MM.1S (cell line): ENCODE measurements around the gene APBB2.

Source experiments
- DNase-seq: peaks from one replicate; pipeline ENCODE4 v3.0.0-alpha.2; 2015
- H2AFZ ChIP-seq: fragments of 300-600 bp; sonication (generic); 2 replicates; pipeline ENCODE4 v1.6.0; 2016; ENCODE audit warnings: antibody characterized with exemption, low read length
- H3F3A ChIP-seq: fragments of 300-600 bp; sonication (generic); 2 replicates; pipeline ENCODE4 v1.6.1; 2016; ENCODE audit warnings: mild to moderate bottlenecking, antibody characterized with exemption, low read length, moderate library complexity, mixed read lengths; ENCODE audit not compliant: insufficient read depth
- H3K27ac ChIP-seq: fragments of 300-600 bp; sonication (generic); 2 replicates; pipeline ENCODE4 v1.5.1; 2016; ENCODE audit warnings: mild to moderate bottlenecking, low read length
- H3K27me3 ChIP-seq: fragments of 300-600 bp; sonication (generic); replicated peaks from 2 replicates; pipeline ENCODE4 v1.6.0; 2016; ENCODE audit warnings: low read length; ENCODE audit not compliant: insufficient read depth
- H3K36me3 ChIP-seq: fragments of 300-600 bp; sonication (generic); replicated peaks from 2 replicates; pipeline ENCODE4 v1.6.1; 2016; ENCODE audit warnings: mild to moderate bottlenecking, low read length, mixed read lengths; ENCODE audit not compliant: insufficient read depth
- H3K4me1 ChIP-seq: fragments of 300-600 bp; sonication (generic); 2 replicates; pipeline ENCODE4 v1.6.1; 2016; ENCODE audit warnings: low read length, mixed read lengths
- H3K4me2 ChIP-seq: fragments of 300-600 bp; sonication (generic); 2 replicates; pipeline ENCODE4 v1.6.0; 2016; ENCODE audit warnings: low read depth, low read length
- H3K4me3 ChIP-seq: fragments of 300-600 bp; sonication (generic); 2 replicates; pipeline ENCODE4 v1.5.1; 2016; ENCODE audit warnings: low read length, mixed read lengths
- H3K79me2 ChIP-seq: fragments of 300-600 bp; sonication (generic); 2 replicates; pipeline ENCODE4 v1.6.1; 2016; ENCODE audit warnings: mixed run types, low read length, mixed read lengths
- H3K9ac ChIP-seq: fragments of 300-600 bp; sonication (generic); 2 replicates; pipeline ENCODE4 v1.6.1; 2016; ENCODE audit warnings: low read length, mixed read lengths
- H3K9me2 ChIP-seq: fragments of 300-600 bp; sonication (generic); replicated peaks from 2 replicates; pipeline ENCODE4 v1.6.1; 2016; ENCODE audit warnings: mild to moderate bottlenecking, low read length, mixed read lengths; ENCODE audit not compliant: insufficient read depth
- H3K9me3 ChIP-seq: fragments of 300-600 bp; sonication (generic); replicated peaks from 2 replicates; pipeline ENCODE4 v1.6.1; 2016; ENCODE audit warnings: mild to moderate bottlenecking, low read length, mixed read lengths; ENCODE audit not compliant: insufficient read depth
- H4K20me1 ChIP-seq: fragments of 300-600 bp; sonication (generic); 2 replicates; pipeline ENCODE4 v1.6.1; 2016; ENCODE audit warnings: mild to moderate bottlenecking, low read length, moderate library complexity, mixed read lengths; ENCODE audit not compliant: insufficient read depth
- EZH2 ChIP-seq: fragments of 300-600 bp; sonication (generic); optimal IDR thresholded peaks from 2 replicates; pipeline ENCODE3; 2017; ENCODE audit warnings: low read depth, mild to moderate bottlenecking, antibody characterized with exemption, low read length, mixed read lengths
- EZH2phosphoT487 ChIP-seq: fragments of 300-600 bp; sonication (generic); IDR thresholded peaks from 2 replicates; pipeline ENCODE4 v1.6.1; 2018; ENCODE audit warnings: antibody characterized with exemption, low read length
- TF ChIP-seq, protein P1 (sequence below): fragments of 300-600 bp; sonication (generic); IDR thresholded peaks from 2 replicates; pipeline ENCODE4 v1.5.1; 2016; ENCODE audit warnings: antibody characterized with exemption, low read length, mixed read lengths

Gene APBB2

DNA sequence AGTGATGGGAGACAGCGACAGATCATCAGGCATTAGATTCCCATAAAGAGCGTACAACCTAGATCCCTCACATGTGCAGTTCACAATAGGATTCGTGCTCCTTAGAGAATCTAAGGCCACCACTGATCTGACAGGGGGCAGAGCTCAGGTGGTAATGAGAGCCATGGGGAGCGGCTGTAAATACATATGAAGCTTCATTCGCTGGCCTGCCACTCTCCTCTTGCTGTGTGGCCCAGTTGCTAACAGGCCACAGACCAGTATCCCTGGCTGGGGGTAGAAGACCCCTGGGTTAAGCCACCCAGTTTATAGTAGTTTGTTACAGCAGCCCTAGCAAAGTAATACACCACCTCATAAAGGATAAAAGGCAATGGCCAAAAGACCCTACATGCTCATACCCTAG, 30.3 kb downstream of the APBB2 start:
- H3K4me1 ChIP-seq = no peaks in the 10 kb centered on the region
- no peaks in the 10 kb centered on the region for H3K36me3 ChIP-seq
- no peaks in the 10 kb centered on the region for H4K20me1 ChIP-seq
- no peak for TF ChIP-seq EZH2phosphoT487
- TF ChIP-seq, protein P1, sequence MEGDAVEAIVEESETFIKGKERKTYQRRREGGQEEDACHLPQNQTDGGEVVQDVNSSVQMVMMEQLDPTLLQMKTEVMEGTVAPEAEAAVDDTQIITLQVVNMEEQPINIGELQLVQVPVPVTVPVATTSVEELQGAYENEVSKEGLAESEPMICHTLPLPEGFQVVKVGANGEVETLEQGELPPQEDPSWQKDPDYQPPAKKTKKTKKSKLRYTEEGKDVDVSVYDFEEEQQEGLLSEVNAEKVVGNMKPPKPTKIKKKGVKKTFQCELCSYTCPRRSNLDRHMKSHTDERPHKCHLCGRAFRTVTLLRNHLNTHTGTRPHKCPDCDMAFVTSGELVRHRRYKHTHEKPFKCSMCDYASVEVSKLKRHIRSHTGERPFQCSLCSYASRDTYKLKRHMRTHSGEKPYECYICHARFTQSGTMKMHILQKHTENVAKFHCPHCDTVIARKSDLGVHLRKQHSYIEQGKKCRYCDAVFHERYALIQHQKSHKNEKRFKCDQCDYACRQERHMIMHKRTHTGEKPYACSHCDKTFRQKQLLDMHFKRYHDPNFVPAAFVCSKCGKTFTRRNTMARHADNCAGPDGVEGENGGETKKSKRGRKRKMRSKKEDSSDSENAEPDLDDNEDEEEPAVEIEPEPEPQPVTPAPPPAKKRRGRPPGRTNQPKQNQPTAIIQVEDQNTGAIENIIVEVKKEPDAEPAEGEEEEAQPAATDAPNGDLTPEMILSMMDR = no peak
- no peak for TF ChIP-seq EZH2
- no peaks in the 10 kb centered on the region for H3F3A ChIP-seq
- no peaks in the 10 kb centered on the region for H3K9me3 ChIP-seq
- no peaks in the 10 kb centered on the region for H3K9me2 ChIP-seq
- no peak overlapping the region for H3K27ac ChIP-seq
- no peak for DNase-seq
- no peak overlapping the region for H2AFZ ChIP-seq
- H3K27me3 ChIP-seq = no peaks in the 10 kb centered on the region
- no peaks in the 10 kb centered on the region for H3K79me2 ChIP-seq
- no peak overlapping the region for H3K4me3 ChIP-seq
- H3K9ac ChIP-seq = no peak overlapping the region
- H3K4me2 ChIP-seq = no peak overlapping the region

DNA sequence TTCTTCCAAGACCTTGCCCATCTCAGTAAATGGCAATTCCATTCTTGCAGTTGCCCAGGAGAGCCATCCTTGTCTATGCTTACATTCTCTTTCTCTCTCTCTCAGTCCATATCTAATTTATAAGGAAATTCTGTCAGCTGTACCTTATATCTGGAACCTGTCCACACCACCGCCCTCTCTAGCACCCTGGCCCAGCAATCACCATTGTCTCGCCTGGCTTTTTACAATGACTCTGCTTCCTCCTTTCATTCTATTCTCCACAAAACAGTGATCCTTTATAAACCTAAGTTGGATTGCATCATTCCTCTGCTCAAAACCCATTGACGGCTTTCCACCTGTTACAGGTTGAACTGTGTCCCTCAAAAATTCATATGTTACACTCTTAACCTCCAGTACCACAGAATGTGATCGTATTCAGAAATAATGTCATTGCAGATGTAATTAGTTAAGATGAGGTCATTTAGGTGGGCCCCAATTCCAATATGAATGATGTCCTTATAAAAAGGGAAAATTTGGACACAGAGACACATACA, 31.3 kb downstream of the APBB2 start:
- Histone ChIP-seq H3K36me3 (no peaks in the 10 kb centered on the region), H3K27ac (no peak overlapping the region), H3K4me3 (no peak overlapping the region), H3K79me2 (no peaks in the 10 kb centered on the region), H3K9me3 (no peaks in the 10 kb centered on the region), H3K9ac (no peak overlapping the region), H3K9me2 (no peaks in the 10 kb centered on the region), H3F3A (no peaks in the 10 kb centered on the region), H2AFZ (no peak overlapping the region), H4K20me1 (no peaks in the 10 kb centered on the region), H3K4me1 (no peaks in the 10 kb centered on the region), H3K27me3 (no peaks in the 10 kb centered on the region), H3K4me2 (no peak overlapping the region)
- no peak for DNase-seq
- TF ChIP-seq, protein P1 = no peak
- TF ChIP-seq EZH2phosphoT487 = no peak
- no peak for TF ChIP-seq EZH2

DNA sequence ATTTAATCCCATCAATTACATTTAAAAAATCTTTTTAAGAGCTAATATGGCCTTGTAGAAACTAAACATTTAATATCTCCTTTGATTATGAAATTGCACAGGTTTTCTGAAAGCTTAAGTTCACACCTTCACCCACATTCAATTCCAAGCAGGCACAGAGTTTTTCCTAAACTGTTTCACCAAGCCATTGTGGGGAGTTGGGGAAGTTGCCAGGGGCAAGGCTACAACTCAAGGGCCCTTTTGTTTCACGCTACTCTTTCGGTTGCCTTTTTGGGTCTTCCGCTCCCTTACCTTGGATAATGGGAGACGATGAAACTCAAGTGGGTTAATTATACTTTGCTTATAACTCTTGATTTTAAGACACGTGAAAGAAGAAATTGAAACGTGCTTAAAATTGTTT, 33.3 kb downstream of the APBB2 start:
- H3K27me3 ChIP-seq = no peaks in the 10 kb centered on the region
- H3K4me2 ChIP-seq = no peak overlapping the region
- H3K4me1 ChIP-seq = no peaks in the 10 kb centered on the region
- H3K9me3 ChIP-seq = no peaks in the 10 kb centered on the region
- no peak for DNase-seq
- H3K27ac ChIP-seq = no peak overlapping the region
- no peaks in the 10 kb centered on the region for H3F3A ChIP-seq
- no peaks in the 10 kb centered on the region for H4K20me1 ChIP-seq
- TF ChIP-seq EZH2phosphoT487 (no peak), EZH2 (no peak)
- TF ChIP-seq, protein P1 = no peak
- no peaks in the 10 kb centered on the region for H3K9me2 ChIP-seq
- H3K79me2 ChIP-seq = no peaks in the 10 kb centered on the region
- H3K9ac ChIP-seq = no peak overlapping the region
- H3K4me3 ChIP-seq = no peak overlapping the region
- H3K36me3 ChIP-seq = no peaks in the 10 kb centered on the region
- no peak overlapping the region for H2AFZ ChIP-seq
